Measurements from ENCODE around the gene TRAPPC12. TPM values are rescaled to one million over a fixed set of nuclear protein-coding genes. Genes with fewer than 3 reads are reported as not detected.

The TRAPPC12 gene
- total RNA-seq, 4 donors from 2014 or later, result 125 to 157 (median 145) TPM

DNA sequence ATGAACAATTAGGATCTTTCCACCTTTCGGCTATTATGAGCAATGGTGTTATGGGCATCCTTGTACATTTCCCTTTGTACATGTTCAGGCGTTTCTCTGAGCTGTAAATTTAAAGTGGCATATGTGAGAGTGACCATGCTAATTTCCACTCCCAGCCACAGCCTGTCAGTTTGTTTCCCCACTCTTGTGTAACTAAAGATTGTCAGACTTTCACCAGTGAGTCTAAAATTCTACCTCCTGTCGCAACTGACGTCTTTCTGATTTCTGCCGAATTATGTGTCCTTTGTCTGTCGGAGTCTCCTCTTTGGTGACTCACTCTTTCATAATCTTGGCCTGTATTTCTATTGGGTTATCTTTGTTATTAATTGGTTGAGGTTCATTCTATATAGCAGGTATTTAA is 50.7 kb downstream of the TRAPPC12 start:
- no peaks in the 10 kb centered on the region for H3K9me3 ChIP-seq
- 82 to 85% methylated on average over 6 of the region's 6 CpGs for WGBS, 2 donors
- DNase-seq (ENCODE audit: low spot score in 2 of 2), result no peak
- H3K4me3 ChIP-seq, result no peak overlapping the region
- peak overlapping the region in 1 of 4 donors; percentile 1 for H3K27ac ChIP-seq
- no peak for TF ChIP-seq EP300 (IDR thresholded peaks at IDR 0.05)
- no peak for TF ChIP-seq POLR2A (IDR thresholded peaks at IDR 0.05)
- TF ChIP-seq CTCF (IDR thresholded peaks at IDR 0.05), result no peak
- no peaks in the 10 kb centered on the region for H3K27me3 ChIP-seq
- peaks cover under 1 to 56% (median 5%) of the 10 kb centered on the region in 3 donors for H3K36me3 ChIP-seq
- H3K4me1 ChIP-seq, result peaks cover 0 to 23% (median 7%) of the 10 kb centered on the region in 4 donors

- Histone ChIP-seq H3K4me3 (no peak overlapping the region), H3K4me1 (peaks cover 0 to 23% (median 7%) of the 10 kb centered on the region in 4 donors), H3K27me3 (no peaks in the 10 kb centered on the region), H3K27ac (no peak overlapping the region), H3K36me3 (peaks cover 0 to 51% (median 5%) of the 10 kb centered on the region in 3 donors), H3K9me3 (no peaks in the 10 kb centered on the region)
- WGBS, 2 donors, result 84 to 85% methylated on average over 20 of the region's 20 CpGs
- DNase-seq (ENCODE audit: low spot score in 2 of 2), result no peak
- TF ChIP-seq POLR2A (IDR thresholded peaks at IDR 0.05) (no peak), EP300 (IDR thresholded peaks at IDR 0.05) (no peak), CTCF (IDR thresholded peaks at IDR 0.05) (no peak)
Measured at GRCh38 chr2:3430740-3431490, 51.4 kb downstream of the TRAPPC12 start.

DNA sequence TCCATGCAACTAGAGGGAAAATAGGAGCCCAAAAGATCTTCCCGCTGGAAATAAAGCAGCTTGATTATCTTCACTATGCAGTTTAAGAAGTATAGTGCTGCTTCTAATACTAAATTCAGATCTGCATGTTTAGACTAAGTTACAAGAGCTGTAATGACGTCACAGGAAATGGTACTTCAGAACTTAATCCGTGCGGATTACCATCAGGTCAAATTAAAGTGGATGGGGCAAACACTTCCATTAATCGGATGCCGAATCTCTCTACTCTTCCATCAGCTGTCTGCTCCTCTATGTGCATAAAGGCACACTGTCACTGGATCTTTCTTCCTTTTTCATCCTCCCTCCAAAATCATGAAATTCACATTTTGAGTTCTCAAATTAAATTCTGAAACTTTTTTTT is 52.6 kb downstream of the TRAPPC12 start:
- H3K9me3 ChIP-seq, result no peaks in the 10 kb centered on the region
- no peak for DNase-seq (ENCODE audit: low spot score in 2 of 2)
- peak overlapping the region in 2 of 4 donors; percentile 8 to 87 for H3K27ac ChIP-seq
- H3K4me1 ChIP-seq, result peaks cover 0 to 23% (median 7%) of the 10 kb centered on the region in 4 donors
- TF ChIP-seq CTCF (IDR thresholded peaks at IDR 0.05) (no peak), EP300 (IDR thresholded peaks at IDR 0.05) (no peak), POLR2A (IDR thresholded peaks at IDR 0.05) (no peak)
- H3K36me3 ChIP-seq, result peaks cover 0 to 40% (median 0%) of the 10 kb centered on the region in 3 donors
- no peaks in the 10 kb centered on the region for H3K27me3 ChIP-seq
- no peak overlapping the region for H3K4me3 ChIP-seq
- WGBS, 2 donors, result 80 to 86% methylated on average over 6 of the region's 6 CpGs

- TF ChIP-seq EP300 (IDR thresholded peaks at IDR 0.05) (no peak), CTCF (IDR thresholded peaks at IDR 0.05) (no peak), POLR2A (IDR thresholded peaks at IDR 0.05) (no peak)
- no peak for DNase-seq (ENCODE audit: low spot score in 2 of 2)
- Histone ChIP-seq H3K4me3 (no peak overlapping the region), H3K9me3 (no peaks in the 10 kb centered on the region), H3K27me3 (no peaks in the 10 kb centered on the region), H3K27ac (peak overlapping the region; percentile 53 to 87 (median 74)), H3K4me1 (peaks cover 0 to 23% (median 7%) of the 10 kb centered on the region in 4 donors), H3K36me3 (peaks cover 0 to 32% (median 0%) of the 10 kb centered on the region in 3 donors)
- WGBS, 2 donors, result 58% methylated on average over 10 of the region's 10 CpGs
Measured at GRCh38 chr2:3432693-3433338, 53.3 kb downstream of the TRAPPC12 start.

GRCh38 chr2:3433339-3433699 is 53.8 kb downstream of the TRAPPC12 start:
- DNase-seq (ENCODE audit: low spot score in 2 of 2), result no peak
- peak in 1 of 2 donors; percentile 34 for TF ChIP-seq EP300 (IDR thresholded peaks at IDR 0.05)
- TF ChIP-seq POLR2A (IDR thresholded peaks at IDR 0.05), result no peak
- no peak for TF ChIP-seq CTCF (IDR thresholded peaks at IDR 0.05)
- H3K4me1 ChIP-seq, result peaks cover 0 to 23% (median 7%) of the 10 kb centered on the region in 4 donors
- no peaks in the 10 kb centered on the region for H3K27me3 ChIP-seq
- H3K4me3 ChIP-seq, result no peak overlapping the region
- H3K9me3 ChIP-seq, result no peaks in the 10 kb centered on the region
- peak overlapping the region; percentile 53 to 87 (median 74) for H3K27ac ChIP-seq
- 44 to 51% methylated on average over 8 of the region's 8 CpGs for WGBS, 2 donors
- H3K36me3 ChIP-seq, result peaks cover 0 to 31% (median 0%) of the 10 kb centered on the region in 3 donors

All from tibial nerve (tissue), 4 donors.